BE2C (cell line): ENCODE results near the gene NOS1AP.
"Not testable (repeated sequence)": the region's sequence is repeated elsewhere in the genome, so short reads cannot be mapped to it uniquely, and the experiment has no call there.

Source experiments
- DNase-seq: peaks from one replicate; pipeline ENCODE4 v3.0.0-alpha.2; 2020
- H3K27me3 ChIP-seq: fragments of 250-450 bp; sonication (Bioruptor Pico); 2 replicates; pipeline ENCODE4 v1.5.1; 2020; ENCODE audit warnings: mild to moderate bottlenecking
- H3K36me3 ChIP-seq: fragments of 250-450 bp; sonication (Bioruptor Pico); 2 replicates; pipeline ENCODE4 v1.5.1; 2020; ENCODE audit warnings: mild to moderate bottlenecking
- H3K4me1 ChIP-seq: fragments of 250-450 bp; sonication (Bioruptor Pico); 2 replicates; pipeline ENCODE4 v1.5.1; 2020
- H3K4me3 ChIP-seq: 2 replicates; pipeline ENCODE4 v1.5.1; 2011; ENCODE audit warnings: low read depth, low read length
- H3K9me3 ChIP-seq: fragments of 250-450 bp; sonication (Bioruptor Pico); 2 replicates; pipeline ENCODE4 v1.5.1; 2020
- TF ChIP-seq, protein P1 (sequence below): IDR thresholded peaks from 2 replicates; pipeline ENCODE4 v1.5.1; 2012; ENCODE audit warnings: mild to moderate bottlenecking, low read depth, low read length

NOS1AP gene

DNA sequence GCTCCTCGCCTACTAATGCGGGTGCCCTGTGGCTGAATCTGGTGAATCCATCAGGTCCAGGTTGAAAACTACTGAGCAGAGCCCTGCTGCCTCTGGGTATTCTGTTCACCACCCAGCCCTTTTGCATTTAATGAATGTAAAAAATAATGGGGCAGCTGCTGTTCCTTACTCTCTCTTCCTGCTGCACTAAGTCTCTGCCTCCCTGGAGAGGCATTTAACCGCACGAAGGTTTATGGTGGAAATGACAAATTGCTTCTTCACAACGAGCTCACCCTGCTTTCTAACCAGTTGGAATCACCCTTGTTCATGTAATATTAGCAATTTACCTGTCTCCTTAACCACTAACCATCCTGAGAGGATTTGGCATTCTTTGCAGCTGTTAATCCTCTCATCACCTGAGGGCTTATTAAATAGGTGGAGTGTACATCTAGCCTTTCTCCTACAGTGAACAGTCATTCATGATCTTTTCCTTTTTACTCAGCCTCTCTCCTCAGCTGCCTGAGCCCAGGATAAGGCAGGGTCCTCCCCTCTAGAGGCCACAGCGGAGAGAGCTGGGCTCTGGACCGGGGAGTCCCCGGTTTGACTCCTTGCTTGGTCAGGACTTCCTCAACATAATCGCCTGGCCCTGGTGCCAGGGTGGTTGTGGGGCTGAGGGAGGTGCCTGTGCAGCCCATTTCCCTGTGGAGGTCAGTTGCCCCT is 97.6 kb downstream of the NOS1AP start:
- no peaks in the 10 kb centered on the region for H3K27me3 ChIP-seq
- TF ChIP-seq, protein P1, sequence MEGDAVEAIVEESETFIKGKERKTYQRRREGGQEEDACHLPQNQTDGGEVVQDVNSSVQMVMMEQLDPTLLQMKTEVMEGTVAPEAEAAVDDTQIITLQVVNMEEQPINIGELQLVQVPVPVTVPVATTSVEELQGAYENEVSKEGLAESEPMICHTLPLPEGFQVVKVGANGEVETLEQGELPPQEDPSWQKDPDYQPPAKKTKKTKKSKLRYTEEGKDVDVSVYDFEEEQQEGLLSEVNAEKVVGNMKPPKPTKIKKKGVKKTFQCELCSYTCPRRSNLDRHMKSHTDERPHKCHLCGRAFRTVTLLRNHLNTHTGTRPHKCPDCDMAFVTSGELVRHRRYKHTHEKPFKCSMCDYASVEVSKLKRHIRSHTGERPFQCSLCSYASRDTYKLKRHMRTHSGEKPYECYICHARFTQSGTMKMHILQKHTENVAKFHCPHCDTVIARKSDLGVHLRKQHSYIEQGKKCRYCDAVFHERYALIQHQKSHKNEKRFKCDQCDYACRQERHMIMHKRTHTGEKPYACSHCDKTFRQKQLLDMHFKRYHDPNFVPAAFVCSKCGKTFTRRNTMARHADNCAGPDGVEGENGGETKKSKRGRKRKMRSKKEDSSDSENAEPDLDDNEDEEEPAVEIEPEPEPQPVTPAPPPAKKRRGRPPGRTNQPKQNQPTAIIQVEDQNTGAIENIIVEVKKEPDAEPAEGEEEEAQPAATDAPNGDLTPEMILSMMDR = no peak
- no peak overlapping the region for H3K4me3 ChIP-seq
- no peaks in the 10 kb centered on the region for H3K36me3 ChIP-seq
- DNase-seq = no peak
- no peaks in the 10 kb centered on the region for H3K9me3 ChIP-seq
- peaks cover 38% of the 10 kb centered on the region for H3K4me1 ChIP-seq

DNA sequence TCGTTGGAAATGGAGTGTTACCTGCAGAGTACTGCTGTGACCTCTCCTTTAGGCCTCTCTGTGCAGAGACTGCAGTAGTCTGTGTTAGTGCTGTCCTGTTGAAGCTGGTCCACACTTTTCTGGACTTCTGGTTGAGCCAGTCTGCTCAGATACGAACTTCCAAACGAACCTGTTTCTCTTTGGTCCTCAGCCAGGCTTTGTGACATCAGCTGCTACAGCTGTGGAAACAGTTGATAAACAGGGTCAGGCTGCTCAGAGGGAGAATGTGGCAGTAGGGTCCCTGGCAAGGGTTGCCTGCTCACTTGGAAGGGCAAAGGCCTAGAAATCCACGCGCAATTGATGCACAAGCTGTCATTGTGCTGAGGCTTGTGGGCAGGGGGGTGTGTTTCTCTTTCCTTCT is 98.8 kb downstream of the NOS1AP start:
- peak; percentile 32 for DNase-seq
- TF ChIP-seq, protein P1 = no peak
- no peak overlapping the region for H3K4me3 ChIP-seq
- no peaks in the 10 kb centered on the region for H3K36me3 ChIP-seq
- no peaks in the 10 kb centered on the region for H3K27me3 ChIP-seq
- peaks cover 38% of the 10 kb centered on the region for H3K4me1 ChIP-seq
- H3K9me3 ChIP-seq = no peaks in the 10 kb centered on the region

DNA sequence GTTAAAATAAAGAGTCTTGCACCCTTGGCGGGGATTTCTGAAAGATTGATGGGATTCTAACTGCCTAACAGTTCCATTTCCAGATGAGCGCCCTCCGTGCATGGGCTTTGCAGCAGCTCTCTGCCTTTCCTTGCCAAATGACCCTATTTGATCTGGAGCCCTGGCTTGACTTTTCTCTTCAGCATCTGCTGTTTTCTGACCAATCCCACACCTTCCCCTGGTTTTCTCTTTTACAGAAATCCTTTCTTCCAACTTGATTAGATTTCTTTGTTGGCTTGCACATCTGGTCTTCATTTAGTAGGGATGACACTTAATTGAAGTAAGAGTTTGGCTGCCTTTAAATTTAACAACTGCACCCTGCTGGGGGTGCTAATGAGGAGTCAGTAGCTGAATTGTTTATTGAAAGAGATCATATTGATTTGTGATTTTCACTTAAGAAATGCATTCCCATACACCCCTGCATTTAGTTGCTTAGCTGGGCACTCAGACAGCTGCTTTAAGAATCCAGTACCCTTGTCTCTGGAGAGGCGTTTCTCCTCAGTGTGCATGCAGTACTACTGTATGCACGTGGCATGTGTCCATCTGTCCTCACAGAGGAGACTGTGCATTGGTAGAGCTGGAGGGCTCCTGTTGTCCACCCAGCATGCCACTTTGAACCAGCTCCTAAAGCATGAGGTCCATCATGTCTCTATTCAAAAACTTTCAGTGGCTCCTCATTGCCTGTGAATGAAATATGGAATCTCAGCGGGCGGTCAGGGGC is 99.7 kb downstream of the NOS1AP start:
- peaks cover 30% of the 10 kb centered on the region for H3K4me1 ChIP-seq
- no peak overlapping the region for H3K4me3 ChIP-seq
- DNase-seq = peak; percentile 46
- TF ChIP-seq, protein P1 = peak; percentile 12; the same call in 1 of the 2 replicates
- no peaks in the 10 kb centered on the region for H3K36me3 ChIP-seq
- H3K9me3 ChIP-seq = no peaks in the 10 kb centered on the region
- no peaks in the 10 kb centered on the region for H3K27me3 ChIP-seq

DNA sequence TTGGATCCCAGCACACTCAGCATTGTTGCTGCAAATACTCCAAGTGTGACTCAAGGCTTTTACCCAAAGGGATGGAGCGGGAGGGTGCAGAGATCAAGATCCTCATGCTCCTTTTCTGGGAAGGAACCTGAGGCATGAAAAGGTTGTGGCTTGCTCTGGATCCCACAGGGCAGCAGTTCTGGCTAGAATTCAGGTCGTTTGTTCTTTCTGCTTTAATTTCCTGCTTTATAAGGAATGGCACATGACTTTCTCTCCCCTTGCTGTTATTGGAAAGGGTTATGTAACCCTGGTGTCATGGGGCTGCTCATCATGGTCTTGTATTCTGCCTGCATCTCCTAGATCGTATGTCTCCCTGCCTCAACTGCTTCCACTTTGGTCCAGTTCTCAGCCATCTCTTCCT is 101.6 kb downstream of the NOS1AP start:
- Histone ChIP-seq H3K36me3 (no peaks in the 10 kb centered on the region), H3K9me3 (no peaks in the 10 kb centered on the region), H3K4me3 (no peak overlapping the region), H3K4me1 (peaks cover 22% of the 10 kb centered on the region), H3K27me3 (no peaks in the 10 kb centered on the region)
- TF ChIP-seq, protein P1 = no peak
- DNase-seq = no peak

DNA sequence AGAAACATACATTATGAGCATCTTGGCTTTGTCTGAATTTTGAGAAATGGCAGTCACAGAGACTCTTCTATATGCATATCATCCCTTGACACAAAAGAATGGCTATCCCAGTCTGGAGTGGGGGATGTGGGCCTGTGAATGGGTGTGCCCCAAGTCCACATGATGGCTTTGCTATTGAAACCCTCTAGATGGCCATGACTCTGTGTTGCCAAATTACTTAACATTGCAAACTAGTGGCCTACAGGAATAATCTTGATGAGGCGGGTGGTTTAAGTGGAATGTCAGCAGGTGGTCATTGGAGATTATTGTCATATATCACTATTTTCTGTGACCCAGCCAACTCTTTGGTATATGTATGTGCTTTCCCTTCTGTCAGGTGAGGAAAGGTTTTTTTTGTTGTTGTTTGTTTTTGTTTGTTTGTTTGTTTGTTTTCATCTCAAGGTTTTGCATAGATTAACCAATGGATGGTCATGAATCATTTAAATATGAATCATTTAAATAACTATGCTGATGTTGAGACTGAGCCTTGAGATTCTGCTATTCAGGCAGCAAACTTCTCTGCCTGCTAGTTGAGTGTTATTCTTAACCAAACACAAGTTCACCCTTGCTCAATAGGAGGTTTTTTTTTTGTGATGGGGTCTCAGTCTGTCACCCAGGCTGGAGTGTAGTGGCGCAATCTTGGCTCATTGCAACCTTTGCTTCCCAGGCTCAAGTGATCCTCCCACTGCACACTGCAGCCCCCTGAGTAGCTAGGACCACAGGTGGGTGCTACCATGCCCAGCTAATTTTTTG is 103.0 kb downstream of the NOS1AP start:
- H3K4me3 ChIP-seq = no peak overlapping the region
- TF ChIP-seq, protein P1 = no peak
- no peak for DNase-seq
- H3K9me3 ChIP-seq = no peaks in the 10 kb centered on the region
- H3K36me3 ChIP-seq = no peaks in the 10 kb centered on the region
- H3K4me1 ChIP-seq = peaks cover 17% of the 10 kb centered on the region
- no peaks in the 10 kb centered on the region for H3K27me3 ChIP-seq

DNA sequence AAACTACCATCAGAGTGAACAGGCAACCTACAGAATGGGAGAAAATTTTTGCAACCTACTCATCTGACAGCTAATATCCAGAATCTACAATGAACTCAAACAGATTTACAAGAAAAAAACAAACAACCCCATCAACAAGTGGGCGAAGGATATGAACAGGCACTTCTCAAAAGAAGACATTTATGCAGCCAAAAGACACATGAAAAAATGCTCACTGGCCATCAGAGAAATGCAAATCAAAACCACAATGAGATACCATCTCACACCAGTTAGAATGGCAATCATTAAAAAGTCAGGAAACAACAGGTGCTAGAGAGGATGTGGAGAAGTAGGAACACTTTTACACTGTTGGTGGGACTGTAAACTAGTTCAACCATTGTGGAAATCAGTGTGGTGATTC is 104.1 kb downstream of the NOS1AP start:
- H3K4me3 ChIP-seq, H3K27me3 ChIP-seq, DNase-seq, H3K36me3 ChIP-seq, H3K4me1 ChIP-seq, H3K9me3 ChIP-seq: not testable (repeated sequence)

DNA sequence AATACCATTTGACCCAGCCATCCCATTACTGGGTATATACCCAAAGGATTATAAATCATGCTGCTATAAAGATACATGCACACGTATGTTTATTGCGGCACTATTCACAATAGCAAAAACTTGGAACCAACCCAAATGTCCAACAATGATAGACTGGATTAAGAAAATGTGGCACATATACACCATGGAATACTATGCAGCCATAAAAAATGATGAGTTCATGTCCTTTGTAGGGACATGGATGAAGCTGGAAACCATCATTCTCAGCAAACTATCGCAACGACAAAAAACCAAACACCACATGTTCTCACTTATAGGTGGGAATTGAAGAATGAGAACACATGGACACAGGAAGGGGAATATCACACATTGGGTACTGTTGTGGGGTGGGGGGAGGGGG is 104.5 kb downstream of the NOS1AP start:
- H3K27me3 ChIP-seq, H3K4me3 ChIP-seq, H3K9me3 ChIP-seq, H3K36me3 ChIP-seq, H3K4me1 ChIP-seq, DNase-seq: not testable (repeated sequence)
